DMS114 treated with DMSO at 0.1 percent for 48 hours (cell line): ENCODE results near the gene HBB.
A peak's percentile ranks its signal among the peaks of the same experiment; 100 is the strongest.

Experiments used
- DNase-seq: peaks from one replicate; lab custom pipeline; 2025; ENCODE audit not compliant: unreplicated experiment; lab: John Stamatoyannopoulos, UW

HBB gene

GRCh38 chr11:5228124-5228523 is 1.3 kb upstream of the HBB start:
- DNase-seq = no peak

GRCh38 chr11:5227681-5228080 is 810 bp upstream of the HBB start:
- no peak for DNase-seq

- no peak for DNase-seq
These were observed 1.4 kb downstream of the HBB start for GRCh38 chr11:5225480-5225871.

- DNase-seq = no peak
These were observed 2.1 kb downstream of the HBB start for GRCh38 chr11:5224538-5225479.

- DNase-seq = no peak
These were observed 3.2 kb downstream of the HBB start for GRCh38 chr11:5223686-5224085.

GRCh38 chr11:5223146-5223545 is 3.7 kb downstream of the HBB start:
- DNase-seq = no peak

- DNase-seq = no peak
These were observed 16.4 kb downstream of the HBB start for GRCh38 chr11:5210376-5210885.

- peak; percentile 0 for DNase-seq
These were observed 22.1 kb downstream of the HBB start for GRCh38 chr11:5204787-5205186.

- DNase-seq = no peak
These were observed 23.5 kb downstream of the HBB start for GRCh38 chr11:5203366-5203765.

- DNase-seq = no peak
These were observed 26.3 kb downstream of the HBB start, which contains the start of gene OR51V1 for GRCh38 chr11:5200582-5200981. TSS of gene OR51V1 (minus strand) at chr11:5200682. CDS start at chr11:5200682, 0 bp downstream.

GRCh38 chr11:5198285-5198684 is 28.6 kb downstream of the HBB start:
- no peak for DNase-seq

GRCh38 chr11:5197536-5197935 is 29.3 kb downstream of the HBB start:
- DNase-seq = no peak

GRCh38 chr11:5196731-5197130 is 30.1 kb downstream of the HBB start:
- DNase-seq = no peak

- DNase-seq = no peak
These were observed 30.8 kb downstream of the HBB start for GRCh38 chr11:5196067-5196466.

- no peak for DNase-seq
These were observed 34.1 kb downstream of the HBB start for GRCh38 chr11:5192738-5193137.

- no peak for DNase-seq
These were observed 38.7 kb downstream of the HBB start for GRCh38 chr11:5188201-5188600.

GRCh38 chr11:5178046-5178837 is 48.6 kb downstream of the HBB start:
- no peak for DNase-seq
